ENCODE measurements around the gene ELAVL4. TPM values are rescaled to one million over a fixed set of nuclear protein-coding genes. Genes with fewer than 3 reads are reported as not detected.

ELAVL4 gene
- total and polyA plus RNA-seq, 2 of the 8 experiments (the other 6 are each of a cell fraction or from before 2014, with no cell fraction given) = 0.21 to 0.89 TPM

DNA sequence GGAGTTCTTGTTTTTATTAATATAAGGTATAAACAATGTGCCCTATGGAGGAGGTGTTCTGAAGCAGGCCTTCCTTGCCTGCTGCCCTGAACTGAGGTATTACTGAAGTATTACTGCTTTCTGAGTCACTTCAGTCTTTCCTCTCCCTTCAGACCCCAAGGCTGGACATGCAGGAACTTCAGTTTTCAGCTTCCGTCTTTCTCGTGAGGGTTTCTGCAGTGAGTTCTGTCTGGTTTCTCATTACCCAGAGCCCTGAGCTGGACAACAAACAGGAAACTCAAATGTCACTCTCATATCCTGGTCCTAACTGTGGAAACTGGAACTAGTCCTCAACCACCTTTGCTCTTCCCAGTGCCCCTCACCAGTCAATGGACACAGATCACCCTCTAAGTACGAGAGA is 46.8 kb downstream of the ELAVL4 start:
- Histone ChIP-seq H3K27me3 (replicated peaks in 1 of 4; ENCODE audit: control insufficient read depth in 3 of 4, extremely low read depth in 1 of 4, insufficient read depth in 3 of 4, low read length in 3 of 4) (no peaks in the 10 kb centered on the region; a peak in 1 of 7 replicates), H3K4me2 (ENCODE audit: insufficient read depth in 1 of 2, low read depth in 2 of 2, low read length in 2 of 2) (no peak overlapping the region), H3K23me2 (ENCODE audit: low read depth, low read length) (no peaks in the 10 kb centered on the region; the same call in 1 of the 2 replicates), H2BK15ac (ENCODE audit: low read length) (no peak overlapping the region), H3K4me1 (replicated peaks in 1 of 4; ENCODE audit: control insufficient read depth in 3 of 4, insufficient read depth in 4 of 4, low read length in 3 of 4) (peaks cover 0 to 4% (median 0%) of the 10 kb centered on the region in 4 experiments; a peak in 1 of 7 replicates), H3K9ac (replicated peaks in 1 of 4; ENCODE audit: extremely low read depth in 1 of 4, low read depth in 3 of 4, low read length in 3 of 4) (no peak overlapping the region), H2AK5ac (ENCODE audit: low read depth, low read length) (no peak overlapping the region), H4K5ac (ENCODE audit: insufficient read length, low read depth, low read length) (no peak overlapping the region), H4K91ac (replicated peaks; ENCODE audit: insufficient read length, low read length) (no peak overlapping the region), H3K79me2 (ENCODE audit: control insufficient read depth in 1 of 2, insufficient read depth in 2 of 2, low read length in 2 of 2) (no peaks in the 10 kb centered on the region), H3K79me1 (ENCODE audit: low read depth, low read length) (no peaks in the 10 kb centered on the region), H4K20me1 (replicated peaks in 1 of 2; ENCODE audit: control insufficient read depth in 1 of 2, insufficient read depth in 2 of 2, low read length in 2 of 2) (no peaks in the 10 kb centered on the region), H3K23ac (ENCODE audit: insufficient read length) (no peak overlapping the region), H3K9me3 (ENCODE audit: insufficient read depth in 2 of 2, low read depth in 1 of 2, low read length in 1 of 2) (no peaks in the 10 kb centered on the region), H3K56ac (replicated peaks; ENCODE audit: insufficient read length, low read depth, low read length) (no peak overlapping the region), H4K8ac (ENCODE audit: extremely low read depth, insufficient read depth, low read length) (no peak overlapping the region), H3K27ac (ENCODE audit: low read depth, low read length) (no peak overlapping the region), H2BK5ac (ENCODE audit: low read depth, low read length) (no peak overlapping the region), H3K18ac (ENCODE audit: extremely low read depth, low read length) (no peak overlapping the region), H3K4ac (replicated peaks; ENCODE audit: insufficient read length, low read depth, low read length) (no peak overlapping the region), H2AFZ (ENCODE audit: low read length) (no peak overlapping the region), H3K36me3 (ENCODE audit: control insufficient read depth in 2 of 4, insufficient read depth in 4 of 4, low read length in 3 of 4) (no peaks in the 10 kb centered on the region; a peak in 1 of 8 replicates), H2BK120ac (replicated peaks; ENCODE audit: low read depth, low read length) (no peak overlapping the region), H2BK20ac (ENCODE audit: low read length) (no peak overlapping the region), H3K4me3 (ENCODE audit: extremely low read depth in 1 of 4, insufficient read depth in 2 of 4, low read depth in 3 of 4, low read length in 4 of 4) (no peak overlapping the region), H3K14ac (ENCODE audit: insufficient read length) (no peak overlapping the region), H2BK12ac (ENCODE audit: low read depth, low read length) (no peak overlapping the region)
- POLR2A ChIA-PET (ENCODE audit: partially characterized antibody) = no interaction called here
- CTCF ChIA-PET (ENCODE audit: partially characterized antibody) = no interaction called here
- no peak for DNase-seq (ENCODE audit: low read depth in 1 of 2, low spot score in 2 of 2)
- no peak for FAIRE-seq
- TF ChIP-seq HDAC6 (IDR thresholded peaks at IDR 0.05; ENCODE audit: low read depth, low read length) (no peak), TBP (IDR thresholded peaks at IDR 0.05; ENCODE audit: low read depth, low read length) (no peak), EGR1 (IDR thresholded peaks at IDR 0.05; ENCODE audit: borderline replicate concordance, low read depth, low read length) (no peak), RFX5 (IDR thresholded peaks at IDR 0.05; ENCODE audit: borderline replicate concordance, low read depth, low read length) (no peak), SP2 (IDR thresholded peaks at IDR 0.05; ENCODE audit: low read length) (no peak), POLR2AphosphoS5 (IDR thresholded peaks at IDR 0.05; ENCODE audit: low read depth, low read length) (no peak), CBX8 (IDR thresholded peaks at IDR 0.05; ENCODE audit: borderline replicate concordance, low read depth, low read length) (no peak), SIX5 (IDR thresholded peaks at IDR 0.05; ENCODE audit: low read depth, low read length) (no peak), SRF (IDR thresholded peaks at IDR 0.05; ENCODE audit: low read depth, low read length) (no peak), JUND (IDR thresholded peaks at IDR 0.05; ENCODE audit: low read length) (no peak)
- WGBS, 2 experiments (ENCODE audit: extremely low coverage in 1 of 2, insufficient coverage in 1 of 2, insufficient read length in 1 of 2, insufficient replicate concordance in 2 of 2, low coverage in 1 of 2, low lambda C conversion rate in 2 of 2, missing lambda C conversion rate in 1 of 2) = 84% methylated on average over 3 of the region's 3 CpGs; no CpG with 5 or more reads in 1 of the 2 experiments
